HFFc6 (cell line): ENCODE data around the gene ISM1. TPM values are rescaled to one million over a fixed set of nuclear protein-coding genes. Genes with fewer than 3 reads are reported as not detected.

Source experiments
- DNase-seq: peaks from one replicate; pipeline ENCODE4 v3.0.0-alpha.2; 2018
- H3K27ac Mint-ChIP-seq: 2 replicates; pipeline ENCODE4 v1.8.0; 2020; ENCODE audit warnings: mild to moderate bottlenecking, mixed read lengths
- H3K27me3 Mint-ChIP-seq: 2 replicates; pipeline ENCODE4 v1.8.0; 2021; ENCODE audit warnings: mild to moderate bottlenecking, moderate library complexity, mixed read lengths; ENCODE audit not compliant: insufficient read depth
- H3K36me3 Mint-ChIP-seq: 2 replicates; pipeline ENCODE4 v1.8.0; 2021; ENCODE audit warnings: low read depth, mixed read lengths
- H3K4me1 Mint-ChIP-seq: 2 replicates; pipeline ENCODE4 v1.8.0; 2020; ENCODE audit warnings: low read depth, mixed read lengths
- H3K4me3 Mint-ChIP-seq: 2 replicates; pipeline ENCODE4 v1.8.0; 2020; ENCODE audit warnings: mild to moderate bottlenecking, moderate library complexity, mixed read lengths
- H3K9me3 Mint-ChIP-seq: 2 replicates; pipeline ENCODE4 v1.8.0; 2020; ENCODE audit warnings: mild to moderate bottlenecking, mixed read lengths
- CTCF ChIP-seq: fragments of 200-600 bp; sonication (generic); IDR thresholded peaks from 2 replicates; pipeline ENCODE4 v1.5.0; 2021; ENCODE audit warnings: antibody characterized with exemption, mild to moderate bottlenecking
- total RNA-seq, 6 experiments: library from RNA; stranded (reverse); fragmentation: NEBNext Ultra II Directional; extraction: Animal tissue kit (Norgen Biotek cat#: 25700); gene quantifications; 2 replicates in 1 of 6; 3 replicates in 5 of 6; pipeline ENCODE4 v1.2.3, GENCODE V29; 2021

The ISM1 gene
- total RNA-seq, 6 experiments from 2014 or later, result 0.07 TPM; not detected in 5

GRCh38 chr20:13278812-13279570 is 57.9 kb downstream of the ISM1 start:
- no peaks in the 10 kb centered on the region for H3K36me3 Mint-ChIP-seq

GRCh38 chr20:13280609-13281324 is 59.7 kb downstream of the ISM1 start:
- no peak for DNase-seq
- TF ChIP-seq CTCF, result no peak
- Mint-ChIP-seq H3K36me3 (no peaks in the 10 kb centered on the region), H3K9me3 (peaks cover 11% of the 10 kb centered on the region), H3K27ac (no peak overlapping the region), H3K4me1 (no peaks in the 10 kb centered on the region), H3K4me3 (no peak overlapping the region), H3K27me3 (peaks cover 1% of the 10 kb centered on the region)

More at GRCh38 chr20:13278812-13279570, 57.9 kb downstream of the ISM1 start:
- no peak overlapping the region for H3K27ac Mint-ChIP-seq
- H3K9me3 Mint-ChIP-seq, result peaks cover 11% of the 10 kb centered on the region
- H3K27me3 Mint-ChIP-seq, result peaks cover 1% of the 10 kb centered on the region
- no peak for TF ChIP-seq CTCF
- no peaks in the 10 kb centered on the region for H3K4me1 Mint-ChIP-seq
- H3K4me3 Mint-ChIP-seq, result no peak overlapping the region
- no peak for DNase-seq

- H3K4me3 Mint-ChIP-seq, result no peak overlapping the region
- H3K36me3 Mint-ChIP-seq, result no peaks in the 10 kb centered on the region
- H3K27ac Mint-ChIP-seq, result no peak overlapping the region
- no peak for DNase-seq
- H3K9me3 Mint-ChIP-seq, result peaks cover 26% of the 10 kb centered on the region
- no peaks in the 10 kb centered on the region; the same call in none of the 2 replicates for H3K27me3 Mint-ChIP-seq
- no peaks in the 10 kb centered on the region for H3K4me1 Mint-ChIP-seq
- TF ChIP-seq CTCF, result no peak
Observed at GRCh38 chr20:13283869-13284829, 63.1 kb downstream of the ISM1 start.

- Mint-ChIP-seq H3K27me3 (peaks cover 2% of the 10 kb centered on the region), H3K4me3 (no peak overlapping the region)
Observed at GRCh38 chr20:13284830-13285229, 63.8 kb downstream of the ISM1 start.

More at GRCh38 chr20:13284830-13285229, 63.8 kb downstream of the ISM1 start:
- Mint-ChIP-seq H3K9me3 (peaks cover 24% of the 10 kb centered on the region), H3K27ac (no peak overlapping the region), H3K4me1 (no peaks in the 10 kb centered on the region), H3K36me3 (no peaks in the 10 kb centered on the region)
- DNase-seq, result no peak
- TF ChIP-seq CTCF, result no peak
